Measurements from ENCODE around the gene OSTF1.

The OSTF1 gene

GRCh38 chr9:75163764-75164163 lies 75.5 kb downstream of the OSTF1 start:
- DNase-seq (ENCODE audit: low read depth, low spot score) = no peak
- H3K4me3 ChIP-seq (ENCODE audit: low read length) = no peak overlapping the region
- H3K27me3 ChIP-seq (ENCODE audit: control insufficient read depth, insufficient read depth, low read length) = no peaks in the 10 kb centered on the region
- H3K9me3 ChIP-seq (ENCODE audit: control insufficient read depth, insufficient read depth, low read length) = no peaks in the 10 kb centered on the region
- WGBS (ENCODE audit: insufficient coverage, insufficient read length) = no CpG with 5 or more reads among the region's 5 CpGs
- H3K36me3 ChIP-seq (ENCODE audit: control insufficient read depth, insufficient read depth, low read length) = no peaks in the 10 kb centered on the region
- no peaks in the 10 kb centered on the region for H3K4me1 ChIP-seq (ENCODE audit: control insufficient read depth, insufficient read depth, low read length)
- H3K27ac ChIP-seq (ENCODE audit: low read length) = no peak overlapping the region

- H3K27ac ChIP-seq (ENCODE audit: low read length) = no peak overlapping the region
- no peak for DNase-seq (ENCODE audit: low read depth, low spot score)
- H3K4me1 ChIP-seq (ENCODE audit: control insufficient read depth, insufficient read depth, low read length) = no peaks in the 10 kb centered on the region
- no peaks in the 10 kb centered on the region for H3K36me3 ChIP-seq (ENCODE audit: control insufficient read depth, insufficient read depth, low read length)
- H3K9me3 ChIP-seq (ENCODE audit: control insufficient read depth, insufficient read depth, low read length) = no peaks in the 10 kb centered on the region
- H3K4me3 ChIP-seq (ENCODE audit: low read length) = no peak overlapping the region
- no peaks in the 10 kb centered on the region for H3K27me3 ChIP-seq (ENCODE audit: control insufficient read depth, insufficient read depth, low read length)
Measured at GRCh38 chr9:75164573-75164972, 76.3 kb downstream of the OSTF1 start.

- H3K27ac ChIP-seq (ENCODE audit: low read length) = no peak overlapping the region
- WGBS (ENCODE audit: insufficient coverage, insufficient read length) = no CpG with 5 or more reads among the region's 1 CpG
Measured at GRCh38 chr9:75167281-75167680, 79.0 kb downstream of the OSTF1 start.

GRCh38 chr9:75168270-75169178 lies 80.2 kb downstream of the OSTF1 start:
- Histone ChIP-seq H3K4me3 (ENCODE audit: low read length) (no peak overlapping the region), H3K36me3 (ENCODE audit: control insufficient read depth, insufficient read depth, low read length) (no peaks in the 10 kb centered on the region), H3K27me3 (ENCODE audit: control insufficient read depth, insufficient read depth, low read length) (no peaks in the 10 kb centered on the region), H3K9me3 (ENCODE audit: control insufficient read depth, insufficient read depth, low read length) (no peaks in the 10 kb centered on the region), H3K27ac (ENCODE audit: low read length) (no peak overlapping the region), H3K4me1 (ENCODE audit: control insufficient read depth, insufficient read depth, low read length) (no peaks in the 10 kb centered on the region)
- no CpG with 5 or more reads among the region's 2 CpGs for WGBS (ENCODE audit: insufficient coverage, insufficient read length)
- no peak for DNase-seq (ENCODE audit: low read depth, low spot score)

More at GRCh38 chr9:75167281-75167680, 79.0 kb downstream of the OSTF1 start:
- Histone ChIP-seq H3K4me1 (ENCODE audit: control insufficient read depth, insufficient read depth, low read length) (no peaks in the 10 kb centered on the region), H3K36me3 (ENCODE audit: control insufficient read depth, insufficient read depth, low read length) (no peaks in the 10 kb centered on the region), H3K9me3 (ENCODE audit: control insufficient read depth, insufficient read depth, low read length) (no peaks in the 10 kb centered on the region), H3K27me3 (ENCODE audit: control insufficient read depth, insufficient read depth, low read length) (no peaks in the 10 kb centered on the region), H3K4me3 (ENCODE audit: low read length) (no peak overlapping the region)
- DNase-seq (ENCODE audit: low read depth, low spot score) = no peak

DNA sequence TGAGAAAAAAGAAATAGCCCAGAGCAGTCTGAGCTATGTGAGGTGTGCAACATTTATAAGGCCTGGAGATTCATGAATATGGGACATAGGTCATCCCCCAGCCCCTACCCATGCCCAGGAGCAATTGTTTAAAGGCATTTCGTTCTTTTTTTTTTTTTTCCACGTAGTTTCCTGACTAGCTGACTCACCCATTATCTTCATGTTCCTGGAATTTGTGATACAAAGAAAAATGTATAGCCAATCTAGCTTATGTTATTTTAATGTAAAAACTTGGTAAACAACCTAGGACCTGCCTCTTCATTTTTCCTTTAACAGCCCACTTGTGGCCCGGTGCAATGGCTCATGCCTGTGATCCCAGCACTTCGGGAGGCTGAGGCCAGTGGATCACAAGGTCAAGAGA lies 81.3 kb downstream of the OSTF1 start:
- H3K27ac ChIP-seq (ENCODE audit: low read length) = no peak overlapping the region
- no peaks in the 10 kb centered on the region for H3K36me3 ChIP-seq (ENCODE audit: control insufficient read depth, insufficient read depth, low read length)
- H3K27me3 ChIP-seq (ENCODE audit: control insufficient read depth, insufficient read depth, low read length) = no peaks in the 10 kb centered on the region
- no peak overlapping the region for H3K4me3 ChIP-seq (ENCODE audit: low read length)
- no CpG with 5 or more reads among the region's 4 CpGs for WGBS (ENCODE audit: insufficient coverage, insufficient read length)
- no peaks in the 10 kb centered on the region for H3K4me1 ChIP-seq (ENCODE audit: control insufficient read depth, insufficient read depth, low read length)
- no peaks in the 10 kb centered on the region for H3K9me3 ChIP-seq (ENCODE audit: control insufficient read depth, insufficient read depth, low read length)
- DNase-seq (ENCODE audit: low read depth, low spot score) = no peak

- Histone ChIP-seq H3K4me1 (ENCODE audit: control insufficient read depth, insufficient read depth, low read length) (no peaks in the 10 kb centered on the region), H3K9me3 (ENCODE audit: control insufficient read depth, insufficient read depth, low read length) (no peaks in the 10 kb centered on the region), H3K36me3 (ENCODE audit: control insufficient read depth, insufficient read depth, low read length) (no peaks in the 10 kb centered on the region), H3K27ac (ENCODE audit: low read length) (no peak overlapping the region), H3K4me3 (ENCODE audit: low read length) (no peak overlapping the region), H3K27me3 (ENCODE audit: control insufficient read depth, insufficient read depth, low read length) (no peaks in the 10 kb centered on the region)
- WGBS (ENCODE audit: insufficient coverage, insufficient read length) = no CpG with 5 or more reads among the region's 2 CpGs
- no peak for DNase-seq (ENCODE audit: low read depth, low spot score)
Measured at GRCh38 chr9:75170898-75171360, 82.6 kb downstream of the OSTF1 start.

GRCh38 chr9:75175395-75175794 lies 87.1 kb downstream of the OSTF1 start:
- H3K27me3 ChIP-seq (ENCODE audit: control insufficient read depth, insufficient read depth, low read length) = no peaks in the 10 kb centered on the region
- H3K36me3 ChIP-seq (ENCODE audit: control insufficient read depth, insufficient read depth, low read length) = no peaks in the 10 kb centered on the region
- no peak overlapping the region for H3K4me3 ChIP-seq (ENCODE audit: low read length)
- no peaks in the 10 kb centered on the region for H3K4me1 ChIP-seq (ENCODE audit: control insufficient read depth, insufficient read depth, low read length)
- no peak overlapping the region for H3K27ac ChIP-seq (ENCODE audit: low read length)
- WGBS (ENCODE audit: insufficient coverage, insufficient read length) = no CpG with 5 or more reads among the region's 6 CpGs
- no peak for DNase-seq (ENCODE audit: low read depth, low spot score)
- H3K9me3 ChIP-seq (ENCODE audit: control insufficient read depth, insufficient read depth, low read length) = no peaks in the 10 kb centered on the region

DNA sequence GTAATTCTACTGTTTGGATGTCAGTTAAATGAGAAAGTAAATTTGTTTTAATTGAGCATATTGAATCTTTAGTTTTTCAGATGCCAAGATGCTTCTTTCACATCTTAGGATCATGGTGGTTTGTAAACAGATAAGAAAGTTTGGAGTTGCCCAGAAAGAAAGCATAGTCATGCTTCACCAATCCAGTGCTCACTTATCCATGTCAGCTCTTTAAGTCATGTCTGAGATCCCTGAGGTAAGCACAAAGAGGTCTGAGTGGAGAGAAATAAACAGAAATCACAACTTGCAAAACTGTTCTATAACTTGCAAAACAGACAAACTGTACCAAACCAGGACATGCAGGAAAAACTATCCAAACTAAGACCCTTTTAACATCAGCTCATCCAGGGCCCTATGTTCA lies 87.7 kb downstream of the OSTF1 start:
- H3K4me1 ChIP-seq (ENCODE audit: control insufficient read depth, insufficient read depth, low read length) = no peaks in the 10 kb centered on the region
- no peak overlapping the region for H3K27ac ChIP-seq (ENCODE audit: low read length)
- DNase-seq (ENCODE audit: low read depth, low spot score) = no peak

DNA sequence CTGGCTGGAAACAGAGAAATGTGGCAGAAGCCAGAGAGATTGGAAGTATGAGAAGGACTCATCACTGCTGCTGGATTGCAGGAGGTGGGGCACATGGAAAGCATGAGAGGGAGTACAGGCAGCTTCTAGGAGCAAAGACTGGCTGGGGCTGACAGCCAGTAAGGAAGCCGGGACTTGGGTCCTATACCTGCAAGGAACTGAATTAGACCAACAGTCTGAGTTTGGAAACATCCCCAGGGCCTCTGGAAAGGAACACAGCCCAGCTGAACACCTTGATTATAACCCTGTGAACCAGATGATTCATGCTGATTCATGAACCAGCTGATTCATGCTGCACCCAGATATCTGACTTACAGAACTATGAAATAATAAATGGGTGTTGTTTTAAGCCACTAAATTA lies 93.4 kb downstream of the OSTF1 start:
- Histone ChIP-seq H3K4me1 (ENCODE audit: control insufficient read depth, insufficient read depth, low read length) (no peaks in the 10 kb centered on the region), H3K36me3 (ENCODE audit: control insufficient read depth, insufficient read depth, low read length) (no peaks in the 10 kb centered on the region), H3K27me3 (ENCODE audit: control insufficient read depth, insufficient read depth, low read length) (no peaks in the 10 kb centered on the region), H3K27ac (ENCODE audit: low read length) (no peak overlapping the region), H3K9me3 (ENCODE audit: control insufficient read depth, insufficient read depth, low read length) (no peaks in the 10 kb centered on the region), H3K4me3 (ENCODE audit: low read length) (no peak overlapping the region)
- no peak for DNase-seq (ENCODE audit: low read depth, low spot score)
- no CpG with 5 or more reads among the region's 1 CpG for WGBS (ENCODE audit: insufficient coverage, insufficient read length)

More for the DNA sequence above, 87.7 kb downstream of the OSTF1 start:
- Histone ChIP-seq H3K9me3 (ENCODE audit: control insufficient read depth, insufficient read depth, low read length) (no peaks in the 10 kb centered on the region), H3K36me3 (ENCODE audit: control insufficient read depth, insufficient read depth, low read length) (no peaks in the 10 kb centered on the region), H3K4me3 (ENCODE audit: low read length) (no peak overlapping the region), H3K27me3 (ENCODE audit: control insufficient read depth, insufficient read depth, low read length) (no peaks in the 10 kb centered on the region)

- no CpG with 5 or more reads among the region's 9 CpGs for WGBS (ENCODE audit: insufficient coverage, insufficient read length)
- H3K4me3 ChIP-seq (ENCODE audit: low read length) = no peak overlapping the region
- H3K27me3 ChIP-seq (ENCODE audit: control insufficient read depth, insufficient read depth, low read length) = no peaks in the 10 kb centered on the region
- H3K27ac ChIP-seq (ENCODE audit: low read length) = no peak overlapping the region
- no peaks in the 10 kb centered on the region for H3K9me3 ChIP-seq (ENCODE audit: control insufficient read depth, insufficient read depth, low read length)
- no peaks in the 10 kb centered on the region for H3K4me1 ChIP-seq (ENCODE audit: control insufficient read depth, insufficient read depth, low read length)
- H3K36me3 ChIP-seq (ENCODE audit: control insufficient read depth, insufficient read depth, low read length) = no peaks in the 10 kb centered on the region
- no peak for DNase-seq (ENCODE audit: low read depth, low spot score)
Measured at GRCh38 chr9:75183306-75183705, 95.0 kb downstream of the OSTF1 start.

DNA sequence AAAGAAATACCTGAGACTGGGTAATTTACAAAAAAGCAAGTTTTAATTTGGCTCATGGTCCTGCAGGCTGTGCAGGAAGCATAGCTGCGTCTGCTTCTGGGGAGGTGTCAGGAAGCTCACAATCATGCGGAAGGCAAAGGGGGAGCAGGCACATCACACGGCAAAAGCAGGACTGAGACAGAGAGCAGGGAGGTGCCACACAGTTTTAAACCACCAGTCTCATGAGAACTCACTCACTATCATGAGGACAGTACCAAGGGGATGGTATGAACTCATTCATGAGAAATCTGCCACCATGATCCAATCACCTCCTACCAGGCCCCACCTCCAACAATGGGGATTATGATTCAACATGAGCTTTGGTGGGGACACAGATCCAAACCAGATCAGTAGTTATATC lies 96.2 kb downstream of the OSTF1 start:
- H3K27me3 ChIP-seq (ENCODE audit: control insufficient read depth, insufficient read depth, low read length) = no peaks in the 10 kb centered on the region
- WGBS (ENCODE audit: insufficient coverage, insufficient read length) = no CpG with 5 or more reads among the region's 3 CpGs
- DNase-seq (ENCODE audit: low read depth, low spot score) = no peak
- H3K4me1 ChIP-seq (ENCODE audit: control insufficient read depth, insufficient read depth, low read length) = no peaks in the 10 kb centered on the region
- no peaks in the 10 kb centered on the region for H3K36me3 ChIP-seq (ENCODE audit: control insufficient read depth, insufficient read depth, low read length)
- H3K4me3 ChIP-seq (ENCODE audit: low read length) = no peak overlapping the region
- no peaks in the 10 kb centered on the region for H3K9me3 ChIP-seq (ENCODE audit: control insufficient read depth, insufficient read depth, low read length)
- no peak overlapping the region for H3K27ac ChIP-seq (ENCODE audit: low read length)

All from iPS DF 6.9 (cell line).